GM19397 (cell line): Measurements from ENCODE around the gene NAALADL2.
"Not testable (repeated sequence)": the region's sequence is repeated elsewhere in the genome, so short reads cannot be mapped to it uniquely, and the experiment has no call there.

Source experiments
- ATAC-seq: cut with Tn5 transposase; IDR thresholded peaks from one replicate; pipeline ENCODE4 v1.9.1; 2021; ENCODE audit warnings: mild to moderate bottlenecking, moderate library complexity; ENCODE audit not compliant: unreplicated experiment

NAALADL2 gene

GRCh38 chr3:175528693-175529092 is 669.6 kb downstream of the NAALADL2 start:
- not testable (repeated sequence) for ATAC-seq

- ATAC-seq, result no peak
Measured at GRCh38 chr3:175535351-175535750, 676.2 kb downstream of the NAALADL2 start.

GRCh38 chr3:175546115-175546514 is 687.0 kb downstream of the NAALADL2 start:
- ATAC-seq, result no peak

GRCh38 chr3:175552929-175553328 is 693.8 kb downstream of the NAALADL2 start:
- no peak for ATAC-seq

- ATAC-seq, result no peak
Measured at GRCh38 chr3:175554801-175555200, 695.7 kb downstream of the NAALADL2 start.

- no peak for ATAC-seq
Measured at GRCh38 chr3:175558261-175558660, 699.1 kb downstream of the NAALADL2 start.

GRCh38 chr3:175564363-175564762 is 705.2 kb downstream of the NAALADL2 start:
- no peak for ATAC-seq

- no peak for ATAC-seq
Measured at GRCh38 chr3:175571096-175571495, 712.0 kb downstream of the NAALADL2 start.

- ATAC-seq, result no peak
Measured at GRCh38 chr3:175573226-175573625, 714.1 kb downstream of the NAALADL2 start.

- ATAC-seq, result no peak
Measured at GRCh38 chr3:175580318-175580717, 721.2 kb downstream of the NAALADL2 start.

- ATAC-seq, result no peak
Measured at GRCh38 chr3:175585898-175586297, 726.8 kb downstream of the NAALADL2 start.

GRCh38 chr3:175590745-175591144 is 731.6 kb downstream of the NAALADL2 start:
- ATAC-seq, result no peak

- no peak for ATAC-seq
Measured at GRCh38 chr3:175591375-175591774, 732.2 kb downstream of the NAALADL2 start.

- ATAC-seq, result no peak
Measured at GRCh38 chr3:175593331-175593730, 734.2 kb downstream of the NAALADL2 start.

- no peak for ATAC-seq
Measured at GRCh38 chr3:175598740-175599139, 739.6 kb downstream of the NAALADL2 start.

GRCh38 chr3:175601521-175601920 is 742.4 kb downstream of the NAALADL2 start:
- no peak for ATAC-seq

GRCh38 chr3:175605851-175606250 is 746.7 kb downstream of the NAALADL2 start:
- no peak for ATAC-seq

GRCh38 chr3:175606650-175607318 is 747.6 kb downstream of the NAALADL2 start:
- ATAC-seq, result no peak

GRCh38 chr3:175608356-175608755 is 749.2 kb downstream of the NAALADL2 start:
- no peak for ATAC-seq

GRCh38 chr3:175608911-175609310 is 749.8 kb downstream of the NAALADL2 start:
- no peak for ATAC-seq

GRCh38 chr3:175612487-175613196 is 753.5 kb downstream of the NAALADL2 start:
- ATAC-seq, result no peak

- not testable (repeated sequence) for ATAC-seq
Measured at GRCh38 chr3:175614107-175614506, 755.0 kb downstream of the NAALADL2 start.
